Amniotic stem cell (primary cell): ENCODE data around the gene MRPS25.
A peak's percentile ranks its signal among the peaks of the same experiment; 100 is the strongest.

Experiments
- DNase-seq: peaks from one replicate; lab custom pipeline; 2025; lab: John Stamatoyannopoulos, UW

The MRPS25 gene

DNA sequence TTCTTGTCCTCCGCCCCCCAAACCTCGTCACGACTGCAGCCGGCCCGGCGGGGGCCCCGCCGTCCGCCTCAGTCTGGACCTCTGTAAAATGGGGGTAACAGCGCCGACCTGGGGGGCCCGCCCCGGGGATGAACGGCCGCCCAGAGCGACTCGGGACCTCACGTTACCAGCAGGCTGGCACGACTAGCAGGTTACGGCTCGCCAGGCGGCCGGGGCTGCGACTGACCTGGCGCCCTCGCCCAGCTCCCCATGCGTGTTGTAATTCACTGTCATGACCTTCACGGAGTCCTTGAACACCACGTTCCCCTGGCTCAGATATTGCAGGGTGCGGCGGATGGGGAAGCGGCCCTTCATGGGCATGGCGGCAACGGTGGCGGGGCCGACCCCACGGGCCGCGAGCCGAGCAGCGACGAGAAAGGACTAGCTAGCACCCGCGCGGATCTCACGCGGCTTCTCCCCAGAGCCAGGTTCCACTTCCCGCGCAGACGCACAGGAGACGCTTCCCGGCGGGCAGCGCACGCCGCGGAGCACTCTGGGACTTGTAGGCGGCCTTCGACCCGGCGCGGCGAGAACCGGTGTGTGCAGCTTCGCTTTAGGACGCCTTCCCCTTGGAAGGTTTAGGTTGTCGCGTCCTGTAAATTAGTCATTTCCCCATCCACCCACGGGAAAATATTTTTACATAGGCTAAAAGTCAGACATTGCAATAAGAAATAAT is at the start of gene MRPS25:
MRPS25 (minus strand) TSS at position 481 of the 715 bp plus-strand sequence; CDS start at position 360, 121 bp downstream.
- DNase-seq: peak; percentile 93

DNA sequence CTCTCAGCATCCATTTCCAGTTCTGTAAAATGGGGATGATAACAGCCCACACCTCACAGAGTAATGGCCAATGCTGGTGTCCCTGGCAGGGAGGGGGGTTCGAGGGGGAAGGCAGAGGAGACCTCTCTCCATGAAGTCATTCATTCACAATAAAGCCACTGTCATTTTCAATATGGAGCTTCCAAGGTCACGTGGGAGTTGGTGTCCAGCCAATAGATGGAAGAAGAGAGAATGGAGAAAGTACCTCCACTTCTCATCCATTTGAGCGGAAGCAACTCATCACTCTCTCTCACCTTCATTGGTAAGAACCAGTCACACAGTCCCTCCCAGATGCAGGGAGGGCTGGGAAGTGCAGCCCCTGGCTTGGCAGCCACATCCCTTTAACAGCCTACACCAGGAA is 48.8 kb upstream of the MRPS25 start:
- DNase-seq: no peak

GRCh38 chr3:15113471-15113870 is 48.4 kb upstream of the MRPS25 start:
- DNase-seq: no peak

GRCh38 chr3:15112011-15112410 is 46.9 kb upstream of the MRPS25 start:
- DNase-seq: no peak

DNA sequence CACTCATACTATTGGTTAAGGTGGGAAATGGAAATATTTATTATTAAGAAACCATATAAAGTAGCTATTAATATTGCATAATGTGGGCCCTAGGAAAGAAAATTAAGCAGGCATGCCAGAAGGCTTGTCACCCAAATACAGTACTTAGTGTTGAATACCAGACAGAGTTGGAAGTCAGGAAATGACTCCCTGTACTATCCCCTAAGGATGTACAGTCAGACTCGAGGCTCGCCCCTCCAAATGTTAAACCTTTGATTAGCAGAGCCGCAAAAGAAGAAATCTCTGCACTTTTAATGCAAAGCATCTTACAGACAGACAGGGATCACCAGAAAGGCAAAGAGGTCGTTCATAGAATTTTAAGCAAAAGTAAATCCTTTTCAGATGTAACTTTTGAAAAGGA is 45.1 kb upstream of the MRPS25 start:
- no peak for DNase-seq

GRCh38 chr3:15108869-15109268 is 43.8 kb upstream of the MRPS25 start:
- no peak for DNase-seq

DNA sequence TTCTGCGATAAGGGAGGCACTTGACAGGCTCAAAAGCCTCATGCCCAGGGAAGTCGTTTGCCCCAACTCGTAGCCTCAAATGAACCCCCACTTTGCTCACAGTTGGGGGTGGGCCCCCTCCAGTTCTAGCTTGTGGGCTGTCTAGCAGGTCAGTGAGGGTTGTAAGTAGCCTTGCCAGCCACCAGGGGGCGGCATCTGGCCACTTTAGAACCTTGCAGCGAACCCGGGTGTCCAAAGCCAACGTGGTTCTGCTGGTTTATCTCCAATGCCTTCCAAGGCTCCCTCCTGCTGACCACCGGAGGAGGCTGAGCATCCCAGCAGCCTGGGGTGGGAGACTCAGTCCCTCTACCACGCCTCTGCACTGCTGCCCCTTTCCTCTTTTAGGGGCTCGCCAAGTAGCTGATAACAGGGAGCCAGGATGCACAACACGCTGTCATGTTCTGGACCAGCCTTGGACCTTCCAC is 43.0 kb upstream of the MRPS25 start:
- no peak for DNase-seq

- DNase-seq: no peak
Measured at GRCh38 chr3:15107075-15107947, 42.2 kb upstream of the MRPS25 start.

DNA sequence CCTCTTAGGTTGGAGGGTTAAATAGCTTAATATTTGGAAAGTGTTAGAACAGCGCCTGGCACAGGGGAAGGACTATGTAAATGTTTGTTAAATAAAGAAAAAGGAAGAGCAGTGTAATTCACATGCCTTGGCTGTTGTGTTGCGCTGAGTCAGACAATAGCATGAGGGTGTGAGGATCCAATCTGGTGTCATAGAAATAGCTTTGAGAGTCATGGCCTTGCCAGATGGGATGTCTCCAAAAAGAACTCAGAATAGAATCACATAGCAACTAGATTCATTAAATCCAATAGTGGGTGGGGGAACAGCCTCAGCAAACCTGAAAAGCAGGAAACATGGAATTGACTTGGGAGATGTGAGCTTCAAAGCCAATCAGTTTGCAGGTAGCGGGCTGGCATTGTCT is 37.7 kb upstream of the MRPS25 start:
- no peak for DNase-seq

DNA sequence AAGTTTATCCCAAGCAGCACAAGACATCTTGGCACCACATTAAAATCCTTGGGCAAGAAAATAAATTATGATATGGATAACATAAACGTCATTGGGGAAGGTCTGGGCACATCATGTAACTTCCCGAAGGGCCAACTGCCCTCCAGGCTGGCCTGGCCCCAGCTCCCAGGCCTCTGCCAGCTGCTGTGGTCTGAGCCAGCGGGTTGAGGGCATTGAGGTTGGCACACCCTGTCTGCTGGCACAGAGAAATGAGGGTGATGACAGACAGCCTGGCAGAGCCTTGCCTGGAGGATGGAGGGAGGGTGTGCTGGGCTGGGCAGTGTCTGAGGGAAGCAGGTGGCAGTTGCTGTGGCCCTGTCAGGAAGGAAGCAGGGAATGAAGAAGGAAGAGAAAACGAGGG is 37.1 kb upstream of the MRPS25 start:
- no peak for DNase-seq

DNA sequence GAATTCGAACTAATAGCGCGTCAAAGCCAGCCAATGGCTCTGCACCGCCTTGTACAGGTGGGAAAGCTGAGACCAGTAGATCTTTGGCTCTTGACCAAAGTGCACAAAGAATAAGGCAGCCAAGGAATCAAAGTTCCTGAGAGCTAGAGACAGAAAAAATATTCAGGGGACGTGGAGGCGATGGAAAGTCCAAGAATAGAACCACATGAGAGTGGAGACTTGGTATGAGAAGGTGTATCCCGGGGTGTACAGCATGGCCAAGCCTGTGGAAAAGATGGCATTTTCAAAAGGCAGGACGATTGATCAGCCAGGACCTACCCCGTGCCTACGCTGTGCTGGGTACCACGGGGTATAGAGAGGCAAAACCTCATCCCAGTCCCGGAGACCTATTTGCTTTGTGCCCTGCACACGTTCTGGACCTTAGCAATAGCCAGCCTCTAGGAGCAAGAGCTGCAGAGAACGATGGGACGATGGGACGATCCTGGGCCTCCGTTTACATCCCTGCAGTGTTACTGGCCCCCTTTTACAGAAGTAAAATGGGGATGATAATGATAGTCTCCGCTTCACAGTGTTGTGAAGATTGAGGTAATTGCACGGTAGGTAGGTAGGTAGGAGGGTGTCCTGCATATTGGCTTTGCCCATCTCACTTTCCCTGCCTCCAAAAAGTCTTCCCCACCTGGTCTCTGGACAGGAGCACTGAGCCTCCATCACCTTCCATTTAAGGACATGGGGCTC is 34.4 kb upstream of the MRPS25 start:
- DNase-seq: no peak

- DNase-seq: peak; percentile 94
Measured at GRCh38 chr3:15098503-15099363, 33.6 kb upstream of the MRPS25 start, which contains the start of gene RBSN. Gene RBSN (minus strand): TSS chr3:15099148. CDS start chr3:15096120, 3,028 bp downstream.

- no peak for DNase-seq
Measured at GRCh38 chr3:15097891-15098290, 32.8 kb upstream of the MRPS25 start.

DNA sequence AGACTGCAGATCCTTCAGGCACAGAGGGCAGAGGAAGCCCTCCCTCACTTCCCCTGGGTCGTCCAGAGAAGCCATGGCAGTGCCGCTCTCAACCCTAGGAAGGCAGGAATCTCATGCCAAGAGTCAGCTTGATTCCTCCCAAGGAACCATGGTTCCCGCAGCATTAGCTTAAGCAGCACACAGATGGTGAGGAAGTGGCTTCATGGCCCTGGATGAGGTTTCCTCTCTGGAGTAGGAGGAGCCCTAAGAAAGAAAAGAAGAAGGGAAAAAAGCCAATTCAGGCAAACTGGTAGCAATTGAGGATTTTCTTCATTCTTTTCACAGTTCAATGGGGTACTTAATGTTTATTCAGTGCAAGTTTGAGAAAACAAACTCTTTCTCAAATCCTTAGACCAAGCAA is 30.9 kb upstream of the MRPS25 start:
- no peak for DNase-seq

DNA sequence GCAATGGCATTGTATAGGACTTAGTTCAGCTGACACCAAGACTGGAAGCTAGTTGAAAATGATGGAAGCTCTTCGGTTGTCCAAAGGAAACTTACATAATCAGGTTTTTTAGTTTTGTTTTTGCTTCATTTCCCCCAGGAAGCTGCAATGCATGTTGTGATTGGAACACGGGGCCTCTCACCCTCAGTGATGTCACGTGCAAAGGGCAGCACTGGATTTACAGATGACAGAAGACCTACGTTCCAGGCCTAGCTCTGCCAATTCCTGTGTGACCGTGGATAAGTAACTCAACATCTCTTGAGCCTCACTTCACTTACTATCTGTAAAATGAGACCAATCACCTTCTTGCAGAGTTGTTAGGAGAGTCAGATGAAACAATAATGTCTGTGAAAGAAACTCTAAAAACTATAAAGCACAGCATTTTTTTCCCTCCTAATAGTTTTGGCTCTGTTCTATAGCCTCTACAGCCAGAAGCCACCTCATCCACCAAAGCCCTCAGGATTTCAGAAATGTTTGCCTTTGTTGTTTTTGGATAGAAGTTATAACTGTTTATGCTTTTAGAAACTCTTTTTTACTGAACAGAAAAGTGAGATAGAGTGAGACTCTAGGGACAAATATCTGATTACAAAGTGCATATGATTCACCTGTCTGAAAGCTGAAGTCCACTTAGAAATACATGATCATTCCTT is 29.2 kb upstream of the MRPS25 start:
- no peak for DNase-seq

- no peak for DNase-seq
Measured at GRCh38 chr3:15092686-15093085, 27.6 kb upstream of the MRPS25 start.

DNA sequence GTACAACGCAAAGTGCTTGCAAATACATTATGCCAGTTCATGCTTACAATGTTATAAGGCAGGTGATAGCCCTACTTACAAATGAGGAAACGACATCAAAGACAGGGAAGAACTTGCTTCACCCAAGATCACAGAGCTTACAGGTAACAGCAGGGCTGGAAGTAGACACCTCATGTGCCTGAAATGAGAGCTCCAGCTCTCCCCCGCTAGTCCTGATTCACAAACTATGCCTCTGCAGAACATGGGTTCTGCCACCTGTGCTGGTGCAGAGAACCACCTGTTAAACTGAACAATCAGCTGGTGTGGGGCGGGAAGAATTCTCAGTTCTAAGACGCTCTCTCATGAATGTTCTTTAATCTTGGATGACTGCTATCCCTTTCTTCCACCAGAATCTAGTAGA is 26.5 kb upstream of the MRPS25 start:
- DNase-seq: no peak

DNA sequence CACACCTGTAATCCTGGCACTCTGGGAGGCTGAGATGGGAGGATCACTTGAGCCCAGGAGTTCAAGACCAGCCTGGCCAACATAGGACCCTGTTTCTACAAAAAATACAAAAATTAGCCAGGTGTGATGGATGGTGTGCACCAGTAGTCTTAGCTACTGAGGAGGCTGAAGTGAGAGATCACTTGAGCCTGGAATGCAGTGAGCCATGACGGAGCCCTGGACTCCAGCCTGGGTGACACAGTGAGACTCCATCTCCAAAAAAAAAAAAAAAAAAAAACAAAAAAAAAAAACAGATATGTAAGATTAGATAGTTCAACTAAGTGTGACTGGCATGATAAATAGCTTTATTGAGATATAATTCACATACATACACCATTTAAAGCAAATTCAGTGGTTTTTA is 24.1 kb upstream of the MRPS25 start:
- DNase-seq: no peak

GRCh38 chr3:15086699-15087098 is 21.6 kb upstream of the MRPS25 start:
- no peak for DNase-seq

- DNase-seq: no peak
Measured at GRCh38 chr3:15086263-15086662, 21.1 kb upstream of the MRPS25 start.

DNA sequence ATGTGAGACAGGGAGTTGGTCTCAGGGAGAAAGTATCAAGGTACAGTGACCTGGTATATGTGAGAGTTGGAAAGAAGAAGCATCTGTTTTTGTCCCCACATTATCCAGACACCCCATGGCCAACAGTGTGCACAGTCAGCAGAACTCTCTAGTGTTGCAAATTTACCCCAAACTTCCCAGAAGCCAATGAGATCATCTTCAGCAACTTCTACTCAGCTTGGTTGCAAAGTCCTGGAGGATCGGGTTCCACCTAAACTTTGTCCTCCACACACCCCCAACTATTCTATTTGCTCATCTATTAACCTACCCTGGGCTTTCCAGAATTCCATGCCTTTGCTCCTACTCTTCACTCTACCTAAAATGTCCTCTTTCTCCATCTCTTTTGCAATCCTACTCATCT is 18.1 kb upstream of the MRPS25 start:
- no peak for DNase-seq
